IMR-90 (cell line): ENCODE results near the gene SLC7A7. TPM values are rescaled to one million over a fixed set of nuclear protein-coding genes. Genes with fewer than 3 reads are reported as not detected.
"Not testable (repeated sequence)": the region's sequence is repeated elsewhere in the genome, so short reads cannot be mapped to it uniquely, and the experiment has no call there.

Source experiments
- ATAC-seq: fragments of 200-7000 bp; cut with Tn5 transposase; 2 replicates; pipeline ENCODE4 v1.9.1; 2020; ENCODE audit warnings: low read depth, mild to moderate bottlenecking, moderate library complexity
- BruUV-seq: library from RNA; stranded (reverse); fragments of 400-500 nt; replicated peaks from 2 replicates; lab custom pipeline; 2021; lab: Mats Ljungman, UMichigan
- CTCF ChIA-PET: fragments of 300-600 bp; formaldehyde crosslinking; extraction: SDS; loops from one replicate; lab custom pipeline; 2021; ENCODE audit warnings: antibody characterized with exemption; lab: Yijun Ruan, JAX
- POLR2A ChIA-PET: fragments of 300-600 bp; sonication (Branson Sonifier 250); formaldehyde crosslinking; loops from one replicate; lab custom pipeline; 2022; ENCODE audit warnings: antibody characterized with exemption; ENCODE audit not compliant: unreplicated experiment; lab: Charles Lee
- DNase-seq: peaks from one replicate; pipeline ENCODE4 v3.0.0; 2013
- H2AFZ ChIP-seq: replicated peaks from 2 replicates; pipeline ENCODE3; 2013; ENCODE audit warnings: low read length, mild to moderate bottlenecking; ENCODE audit not compliant: poor library complexity
- H2AK5ac ChIP-seq: 2 replicates; pipeline ENCODE4 v1.6.1; 2013; ENCODE audit warnings: low read depth, low read length, inconsistent platforms
- H2AK9ac ChIP-seq: replicated peaks from 2 replicates; pipeline ENCODE3; 2013; ENCODE audit warnings: mild to moderate bottlenecking, low read depth, low read length, moderate library complexity; ENCODE audit not compliant: poor library complexity
- H2BK120ac ChIP-seq: 2 replicates; pipeline ENCODE4 v1.6.1; 2013; ENCODE audit warnings: low read depth, low read length, inconsistent platforms
- H2BK15ac ChIP-seq: 3 replicates; pipeline ENCODE4 v1.6.1; 2013; ENCODE audit warnings: low read depth, low read length, inconsistent platforms
- H2BK20ac ChIP-seq: 2 replicates; pipeline ENCODE4 v1.6.1; 2013; ENCODE audit warnings: low read depth, mild to moderate bottlenecking, inconsistent platforms, low read length, moderate library complexity
- H2BK5ac ChIP-seq: 2 replicates; pipeline ENCODE4 v1.6.1; 2013; ENCODE audit warnings: mild to moderate bottlenecking, low read depth, low read length, inconsistent platforms; ENCODE audit not compliant: poor library complexity, severe bottlenecking
- H3K14ac ChIP-seq: replicated peaks from 2 replicates; pipeline ENCODE4 v1.6.1; 2013; ENCODE audit warnings: low read depth, low read length, inconsistent platforms
- H3K18ac ChIP-seq: 2 replicates; pipeline ENCODE4 v1.6.1; 2013; ENCODE audit warnings: low read depth, low read length, control low read depth
- H3K23ac ChIP-seq: 2 replicates; pipeline ENCODE4 v1.6.1; 2013; ENCODE audit warnings: low read depth, low read length, inconsistent platforms
- H3K27ac ChIP-seq: 2 replicates; pipeline ENCODE4 v1.5.1; 2013; ENCODE audit warnings: mild to moderate bottlenecking, control low read depth, low read length; ENCODE audit not compliant: insufficient read depth
- H3K27me3 ChIP-seq: 2 replicates; pipeline ENCODE4 v1.6.1; 2013; ENCODE audit warnings: low read length; ENCODE audit not compliant: control insufficient read depth, insufficient read depth
- H3K36me3 ChIP-seq: 2 replicates; pipeline ENCODE4 v1.6.1; 2013; ENCODE audit warnings: low read length, mixed read lengths; ENCODE audit not compliant: control insufficient read depth, insufficient read depth
- H3K4ac ChIP-seq: 2 replicates; pipeline ENCODE4 v1.6.1; 2013; ENCODE audit warnings: low read depth, low read length, inconsistent platforms
- H3K4me1 ChIP-seq: 2 replicates; pipeline ENCODE4 v1.6.1; 2013; ENCODE audit warnings: low read length, mixed read lengths; ENCODE audit not compliant: control insufficient read depth, insufficient read depth
- H3K4me2 ChIP-seq: 2 replicates; pipeline ENCODE4 v1.6.1; 2013; ENCODE audit warnings: low read depth, mild to moderate bottlenecking, control low read depth, low read length, moderate library complexity
- H3K4me3 ChIP-seq: 2 replicates; pipeline ENCODE4 v1.5.1; 2013; ENCODE audit warnings: low read depth, mild to moderate bottlenecking, control low read depth, low read length, moderate library complexity; ENCODE audit not compliant: insufficient read depth
- H3K56ac ChIP-seq: 2 replicates; pipeline ENCODE4 v1.6.1; 2013; ENCODE audit warnings: low read length, inconsistent platforms; ENCODE audit not compliant: insufficient read depth; ENCODE audit errors: extremely low read depth
- H3K79me1 ChIP-seq, 2 experiments: 2 replicates each; pipeline ENCODE4 v1.6.1; 2013; ENCODE audit warnings: low read length in 2 of 2, inconsistent platforms in 1 of 2, low read depth in 1 of 2
- H3K9ac ChIP-seq: 2 replicates; pipeline ENCODE4 v1.6.1; 2013; ENCODE audit warnings: low read depth, low read length, control low read depth
- H3K9me1 ChIP-seq: 2 replicates; pipeline ENCODE4 v1.6.1; 2013; ENCODE audit warnings: low read length, inconsistent platforms; ENCODE audit not compliant: insufficient read depth
- H3K9me3 ChIP-seq: 2 replicates; pipeline ENCODE4 v1.6.1; 2013; ENCODE audit warnings: low read length; ENCODE audit not compliant: control insufficient read depth, insufficient read depth
- H4K20me1 ChIP-seq: 2 replicates; pipeline ENCODE4 v1.6.1; 2013; ENCODE audit warnings: low read length, inconsistent platforms; ENCODE audit not compliant: insufficient read depth
- H4K5ac ChIP-seq: 2 replicates; pipeline ENCODE4 v1.6.1; 2013; ENCODE audit warnings: mild to moderate bottlenecking, low read depth, low read length, control low read depth
- H4K8ac ChIP-seq, 2 experiments: 2 replicates each; pipeline ENCODE4 v1.6.1; 2013; ENCODE audit warnings: low read depth in 2 of 2, low read length in 2 of 2, control low read depth in 1 of 2, inconsistent platforms in 1 of 2
- H4K91ac ChIP-seq: 2 replicates; pipeline ENCODE4 v1.6.1; 2013; ENCODE audit warnings: low read depth, low read length, inconsistent platforms; ENCODE audit not compliant: insufficient read depth
- WGBS, 2 experiments: methylation state at CpG; one replicate each; pipeline versions ENCODE4 v1.1.5 to v1.1.7; 2013; ENCODE audit warnings: missing lambda C conversion rate in 2 of 2; ENCODE audit not compliant: insufficient read length in 1 of 2; ENCODE audit errors: extremely low coverage in 2 of 2; 5-methylcytosine and 5-hydroxymethylcytosine counted together
- dilution Hi-C: fragments of 300-500 bp; cut with HindIII; formaldehyde crosslinking; loops from one replicate; pipeline ENCODE4 v1.14.3; 2018; ENCODE audit warnings: low sequenced_read_pairs; ENCODE audit not compliant: unreplicated experiment
- in situ Hi-C: fragments of 300-500 bp; cut with MboI; formaldehyde crosslinking; loops from 3 replicates; pipeline ENCODE4 v1.14.3; 2019; ENCODE audit warnings: low sequenced_read_pairs, inconsistent platforms, mixed read lengths
- intact Hi-C: fragments of 100-400 bp; cut with micrococcal nuclease; formaldehyde crosslinking; loops from 2 replicates; pipeline ENCODE4 v1.10.0; 2022
- polyA plus RNA-seq, 3 experiments: library from polyadenylated mRNA; depleted of rRNA; stranded (reverse); fragments of >200 nt; gene quantifications; 2 replicates each; pipeline ENCODE4 v1.2.3, GENCODE V29; 2012; ENCODE audit warnings: low replicate concordance in 1 of 3
- total RNA-seq: library from RNA; depleted of rRNA; stranded (reverse); fragments of >200 nt; gene quantifications from 2 replicates; pipeline ENCODE4 v1.2.3, GENCODE V29; 2012

The SLC7A7 gene
- total and polyA plus RNA-seq, 2 of the 4 experiments (the other 2 are of a cell fraction): 1.8 to 2.0 TPM

GRCh38 chr14:22757972-22758650 is 57.1 kb downstream of the SLC7A7 start:
- ATAC-seq, H3K4ac ChIP-seq, CTCF ChIA-PET, H2AFZ ChIP-seq, H2BK5ac ChIP-seq, DNase-seq, H3K23ac ChIP-seq, H3K27me3 ChIP-seq, H3K18ac ChIP-seq, intact Hi-C loops, H3K9me1 ChIP-seq, H2AK5ac ChIP-seq, POLR2A ChIA-PET, H3K4me3 ChIP-seq, H4K20me1 ChIP-seq, H2BK120ac ChIP-seq, H2AK9ac ChIP-seq, in situ Hi-C loops, H3K4me2 ChIP-seq, H4K91ac ChIP-seq, H2BK15ac ChIP-seq, H3K14ac ChIP-seq, dilution Hi-C loops, H3K27ac ChIP-seq, H4K5ac ChIP-seq, H3K79me1 ChIP-seq, H3K56ac ChIP-seq, H4K8ac ChIP-seq, H3K36me3 ChIP-seq, H3K9me3 ChIP-seq, H3K4me1 ChIP-seq, H2BK20ac ChIP-seq, BruUV-seq, H3K9ac ChIP-seq: not testable (repeated sequence)
- WGBS, 2 experiments: no CpG with 5 or more reads among the region's 10 CpGs
